B cell (primary cell): ENCODE results near the gene FAM162A. TPM values are rescaled to one million over a fixed set of nuclear protein-coding genes. Genes with fewer than 3 reads are reported as not detected.

ENCODE experiments used
- ATAC-seq: fragments of 200-7000 bp; cut with Tn5 transposase; one replicate; pipeline ENCODE4 v1.10.0; 2021; ENCODE audit warnings: low read depth, mild to moderate bottlenecking, moderate number of reproducible peaks, moderate library complexity
- CTCF ChIA-PET: fragments of 350-600 bp; sonication (Branson Sonifier 250); formaldehyde crosslinking; loops from one replicate; lab custom pipeline; 2021; ENCODE audit warnings: antibody characterized with exemption, inconsistent platforms; lab: Charles Lee
- POLR2A ChIA-PET: fragments of 350-600 bp; sonication (Branson Sonifier 250); formaldehyde crosslinking; loops from one replicate; lab custom pipeline; 2021; ENCODE audit warnings: antibody characterized with exemption; lab: Charles Lee
- DNase-seq: peaks from one replicate; pipeline ENCODE4 v3.0.0; 2013
- H2AFZ ChIP-seq: 2 replicates; pipeline ENCODE4 v1.6.1; 2012; ENCODE audit warnings: mild to moderate bottlenecking, low read depth, low read length; ENCODE audit not compliant: insufficient read depth, poor library complexity, severe bottlenecking
- H3K27ac ChIP-seq, 2 donors: 1 replicate in 1 of 2; 2 replicates in 1 of 2; pipeline ENCODE4 v1.5.1; 2012 to 2013; ENCODE audit warnings: low read length in 2 of 2, mild to moderate bottlenecking in 2 of 2, moderate library complexity in 1 of 2
- H3K27me3 ChIP-seq, 4 experiments: fragments of 200-600 bp in 1 of 4; sonication (generic) in 1 of 4; replicated peaks in 1 of 4; 1 replicate in 2 of 4; 2 replicates in 2 of 4; pipeline versions ENCODE4 v1.6.1 to v1.7.0; 2013 to 2016; ENCODE audit warnings: low read length in 3 of 4, mild to moderate bottlenecking in 2 of 4, mixed read lengths in 1 of 4, moderate library complexity in 1 of 4; ENCODE audit not compliant: insufficient read depth in 4 of 4, control insufficient read depth in 3 of 4; ENCODE audit errors: control extremely low read depth in 1 of 4
- H3K36me3 ChIP-seq, 2 experiments: replicated peaks in 1 of 2; 1 replicate in 1 of 2; 2 replicates in 1 of 2; pipeline versions ENCODE4 v1.6.1 to v1.7.1; 2013; ENCODE audit warnings: low read length in 1 of 2; ENCODE audit not compliant: insufficient read depth in 2 of 2, control insufficient read depth in 1 of 2; ENCODE audit errors: control extremely low read depth in 1 of 2, extremely low read depth in 1 of 2
- H3K4me1 ChIP-seq, 2 donors: fragments of 200-600 bp in 1 of 2; sonication (generic) in 1 of 2; 1 replicate in 1 of 2; 2 replicates in 1 of 2; pipeline versions ENCODE4 v1.5.1 to v1.6.1; 2013 to 2017; ENCODE audit warnings: low read length in 2 of 2; ENCODE audit not compliant: control insufficient read depth in 2 of 2, insufficient read depth in 2 of 2
- H3K4me2 ChIP-seq: replicated peaks from 2 replicates; pipeline ENCODE3; 2012; ENCODE audit warnings: mild to moderate bottlenecking, low read depth, low read length; ENCODE audit not compliant: poor library complexity, severe bottlenecking
- H3K4me3 ChIP-seq, 5 experiments: fragments of 200-600 bp in 1 of 5; sonication (generic) in 1 of 5; 1 replicate in 3 of 5; 2 replicates in 2 of 5; pipeline versions ENCODE4 v1.5.1 to v1.7.0; 2011 to 2016; ENCODE audit warnings: low read length in 4 of 5, mild to moderate bottlenecking in 4 of 5, low read depth in 2 of 5, control low read depth in 1 of 5, moderate library complexity in 1 of 5; ENCODE audit not compliant: insufficient read depth in 1 of 5; ENCODE audit errors: control extremely low read depth in 1 of 5, extremely low read depth in 1 of 5
- H3K79me2 ChIP-seq: fragments of 200-600 bp; sonication (generic); one replicate; pipeline ENCODE4 v1.6.0; 2016; ENCODE audit warnings: low read length; ENCODE audit not compliant: control insufficient read depth, insufficient read depth
- H3K9ac ChIP-seq: fragments of 200-600 bp; sonication (generic); 2 replicates; pipeline ENCODE4 v1.6.1; 2017; ENCODE audit warnings: mild to moderate bottlenecking, low read length, moderate library complexity
- H3K9me3 ChIP-seq, 3 donors: one replicate each; pipeline versions ENCODE4 v1.6.1 to v1.7.1; 2013; ENCODE audit warnings: low read length in 2 of 3; ENCODE audit not compliant: control insufficient read depth in 2 of 3, insufficient read depth in 1 of 3; ENCODE audit errors: control extremely low read depth in 1 of 3
- H4K20me1 ChIP-seq: 2 replicates; pipeline ENCODE4 v1.6.0; 2012; ENCODE audit warnings: mild to moderate bottlenecking, low read length; ENCODE audit not compliant: insufficient read depth, control insufficient read depth, poor library complexity, severe bottlenecking
- H3K27ac Mint-ChIP-seq: one replicate; pipeline ENCODE4 v1.8.0; 2021; ENCODE audit warnings: mixed read lengths
- H3K27me3 Mint-ChIP-seq: one replicate; pipeline ENCODE4 v1.8.0; 2021; ENCODE audit warnings: mixed read lengths
- H3K4me1 Mint-ChIP-seq: one replicate; pipeline ENCODE4 v1.8.0; 2021; ENCODE audit warnings: mixed read lengths
- H3K4me3 Mint-ChIP-seq: one replicate; pipeline ENCODE4 v1.8.0; 2021; ENCODE audit warnings: mixed read lengths
- H3K9me3 Mint-ChIP-seq: one replicate; pipeline ENCODE4 v1.8.0; 2022; ENCODE audit warnings: mixed read lengths; ENCODE audit not compliant: insufficient read depth
- EZH2 ChIP-seq: IDR thresholded peaks from 2 replicates; pipeline ENCODE4 v1.6.1; 2012; ENCODE audit warnings: borderline replicate concordance, low read depth, mild to moderate bottlenecking, moderate library complexity, low read length; ENCODE audit not compliant: insufficient read depth, poor library complexity, severe bottlenecking
- WGBS: methylation state at CpG from one replicate; pipeline ENCODE4 v1.1.5; 2013; ENCODE audit warnings: missing lambda C conversion rate; ENCODE audit not compliant: insufficient coverage; 5-methylcytosine and 5-hydroxymethylcytosine counted together
- intact Hi-C: fragments of 100-400 bp; cut with micrococcal nuclease; formaldehyde crosslinking; loops from one replicate; pipeline ENCODE4 v1.10.0; 2022
- polyA plus RNA-seq: library from polyadenylated mRNA; depleted of rRNA; stranded (reverse); fragments of >200 nt; gene quantifications from 2 replicates; pipeline ENCODE4 v1.2.3, GENCODE V29; 2012
- total RNA-seq, 2 donors: library from RNA; stranded (reverse); fragments of 120-200 nt in 1 of 2; gene quantifications; 1 replicate in 1 of 2; 2 replicates in 1 of 2; pipeline versions ENCODE4 v1.2.3 to v1.2.4, GENCODE V29; 2013 to 2022
- TF ChIP-seq, protein P1 (sequence below): fragments of 200-600 bp; IDR thresholded peaks from one replicate; pipeline ENCODE4 v1.8.0; 2022; ENCODE audit warnings: antibody characterized with exemption, mild to moderate bottlenecking

The FAM162A gene
- total and polyA plus RNA-seq, 2 donors (not counting 1 experiment from before 2014, with no cell fraction given): 10.9 to 17.5 TPM

DNA sequence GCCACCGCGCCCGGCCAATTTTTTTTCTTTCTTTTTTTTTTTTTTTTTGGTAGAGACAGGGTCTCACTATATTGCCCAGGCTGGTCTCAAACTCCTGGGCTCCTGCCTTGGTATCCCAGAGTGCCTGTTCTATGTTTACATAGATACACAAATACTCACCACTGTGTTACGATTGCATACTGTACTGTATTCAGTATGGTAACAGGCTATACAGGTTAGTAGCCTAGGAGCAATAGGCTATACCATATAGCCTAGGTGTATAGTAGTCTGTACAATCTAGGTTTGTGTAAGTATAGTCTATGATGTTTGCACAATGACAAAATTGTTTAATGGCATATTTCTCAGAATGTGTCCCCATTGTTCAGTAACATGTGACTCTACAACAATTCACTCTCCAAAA lies 32.4 kb upstream of the FAM162A start:
- Mint-ChIP-seq H3K4me1 (no peaks in the 10 kb centered on the region), H3K27ac (no peak overlapping the region), H3K4me3 (no peak overlapping the region), H3K27me3 (no peaks in the 10 kb centered on the region), H3K9me3 (no peaks in the 10 kb centered on the region)
- Histone ChIP-seq H3K79me2 (no peaks in the 10 kb centered on the region), H3K9me3 (peaks cover 0 to 7% (median 0%) of the 10 kb centered on the region in 3 donors), H3K4me2 (no peak overlapping the region), H3K27me3 (peaks cover 0 to 2% (median 0%) of the 10 kb centered on the region in 4 experiments), H4K20me1 (no peaks in the 10 kb centered on the region), H3K36me3 (no peaks in the 10 kb centered on the region), H3K27ac (no peak overlapping the region), H3K4me1 (no peaks in the 10 kb centered on the region), H3K9ac (no peak overlapping the region), H2AFZ (no peak overlapping the region), H3K4me3 (no peak overlapping the region)
- TF ChIP-seq, protein P1, sequence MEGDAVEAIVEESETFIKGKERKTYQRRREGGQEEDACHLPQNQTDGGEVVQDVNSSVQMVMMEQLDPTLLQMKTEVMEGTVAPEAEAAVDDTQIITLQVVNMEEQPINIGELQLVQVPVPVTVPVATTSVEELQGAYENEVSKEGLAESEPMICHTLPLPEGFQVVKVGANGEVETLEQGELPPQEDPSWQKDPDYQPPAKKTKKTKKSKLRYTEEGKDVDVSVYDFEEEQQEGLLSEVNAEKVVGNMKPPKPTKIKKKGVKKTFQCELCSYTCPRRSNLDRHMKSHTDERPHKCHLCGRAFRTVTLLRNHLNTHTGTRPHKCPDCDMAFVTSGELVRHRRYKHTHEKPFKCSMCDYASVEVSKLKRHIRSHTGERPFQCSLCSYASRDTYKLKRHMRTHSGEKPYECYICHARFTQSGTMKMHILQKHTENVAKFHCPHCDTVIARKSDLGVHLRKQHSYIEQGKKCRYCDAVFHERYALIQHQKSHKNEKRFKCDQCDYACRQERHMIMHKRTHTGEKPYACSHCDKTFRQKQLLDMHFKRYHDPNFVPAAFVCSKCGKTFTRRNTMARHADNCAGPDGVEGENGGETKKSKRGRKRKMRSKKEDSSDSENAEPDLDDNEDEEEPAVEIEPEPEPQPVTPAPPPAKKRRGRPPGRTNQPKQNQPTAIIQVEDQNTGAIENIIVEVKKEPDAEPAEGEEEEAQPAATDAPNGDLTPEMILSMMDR: no peak
- TF ChIP-seq EZH2: no peak
- POLR2A ChIA-PET: no interaction called here
- DNase-seq (no peak), ATAC-seq (no peak)
- CTCF ChIA-PET: no interaction called here
- intact Hi-C loops: no loop called here
- WGBS: no CpG with 5 or more reads among the region's 4 CpGs

DNA sequence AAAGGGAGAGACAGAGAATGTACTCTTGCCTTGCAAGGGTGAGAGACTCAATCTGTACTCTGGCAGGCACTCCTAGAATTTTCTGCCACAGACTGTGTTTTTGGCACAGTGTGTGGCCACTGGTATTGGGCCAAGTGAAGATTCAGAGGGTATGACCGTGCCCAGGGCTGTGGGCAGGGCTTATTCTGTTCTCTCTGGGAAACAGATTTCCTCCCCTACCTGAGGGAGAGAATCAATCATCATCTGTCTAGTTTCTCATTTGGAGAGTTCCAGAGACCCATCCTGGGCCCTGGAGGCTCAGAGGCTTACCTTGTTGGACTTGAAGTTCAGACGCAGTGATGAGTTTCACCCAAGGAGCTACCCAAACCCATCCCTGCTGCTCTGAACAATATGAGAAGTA lies 30.8 kb upstream of the FAM162A start:
- peaks cover 0 to 1% (median 0%) of the 10 kb centered on the region in 3 donors for H3K9me3 ChIP-seq
- no peak overlapping the region for H3K9ac ChIP-seq
- intact Hi-C loops: no loop called here
- ATAC-seq (no peak), DNase-seq (no peak)
- Mint-ChIP-seq H3K9me3 (no peaks in the 10 kb centered on the region), H3K4me3 (no peak overlapping the region), H3K27me3 (no peaks in the 10 kb centered on the region), H3K4me1 (no peaks in the 10 kb centered on the region), H3K27ac (no peak overlapping the region)
- peaks cover 0 to 2% (median 0%) of the 10 kb centered on the region in 4 experiments for H3K27me3 ChIP-seq
- H3K79me2 ChIP-seq: no peaks in the 10 kb centered on the region
- no peak overlapping the region for H3K4me2 ChIP-seq
- H4K20me1 ChIP-seq: no peaks in the 10 kb centered on the region
- no peaks in the 10 kb centered on the region for H3K36me3 ChIP-seq
- POLR2A ChIA-PET: no interaction called here
- no peak overlapping the region for H2AFZ ChIP-seq
- H3K27ac ChIP-seq: no peak overlapping the region
- no peak for TF ChIP-seq EZH2
- 100% methylated on average over 1 of the region's 2 CpGs for WGBS
- CTCF ChIA-PET: interaction anchor here (1.2 to 1.3 kb wide), 2 partner anchors 9 to 806 kb away, joined by 3 to 5 read pairs; no protein-coding TSS in a partner anchor
- H3K4me1 ChIP-seq: no peaks in the 10 kb centered on the region
- H3K4me3 ChIP-seq: no peak overlapping the region
